ENCODE measurements around the gene RPL32. TPM values are rescaled to one million over a fixed set of nuclear protein-coding genes. Genes with fewer than 3 reads are reported as not detected.

The RPL32 gene
- total RNA-seq, 1 experiment from 2014 or later: 1,853 TPM

DNA sequence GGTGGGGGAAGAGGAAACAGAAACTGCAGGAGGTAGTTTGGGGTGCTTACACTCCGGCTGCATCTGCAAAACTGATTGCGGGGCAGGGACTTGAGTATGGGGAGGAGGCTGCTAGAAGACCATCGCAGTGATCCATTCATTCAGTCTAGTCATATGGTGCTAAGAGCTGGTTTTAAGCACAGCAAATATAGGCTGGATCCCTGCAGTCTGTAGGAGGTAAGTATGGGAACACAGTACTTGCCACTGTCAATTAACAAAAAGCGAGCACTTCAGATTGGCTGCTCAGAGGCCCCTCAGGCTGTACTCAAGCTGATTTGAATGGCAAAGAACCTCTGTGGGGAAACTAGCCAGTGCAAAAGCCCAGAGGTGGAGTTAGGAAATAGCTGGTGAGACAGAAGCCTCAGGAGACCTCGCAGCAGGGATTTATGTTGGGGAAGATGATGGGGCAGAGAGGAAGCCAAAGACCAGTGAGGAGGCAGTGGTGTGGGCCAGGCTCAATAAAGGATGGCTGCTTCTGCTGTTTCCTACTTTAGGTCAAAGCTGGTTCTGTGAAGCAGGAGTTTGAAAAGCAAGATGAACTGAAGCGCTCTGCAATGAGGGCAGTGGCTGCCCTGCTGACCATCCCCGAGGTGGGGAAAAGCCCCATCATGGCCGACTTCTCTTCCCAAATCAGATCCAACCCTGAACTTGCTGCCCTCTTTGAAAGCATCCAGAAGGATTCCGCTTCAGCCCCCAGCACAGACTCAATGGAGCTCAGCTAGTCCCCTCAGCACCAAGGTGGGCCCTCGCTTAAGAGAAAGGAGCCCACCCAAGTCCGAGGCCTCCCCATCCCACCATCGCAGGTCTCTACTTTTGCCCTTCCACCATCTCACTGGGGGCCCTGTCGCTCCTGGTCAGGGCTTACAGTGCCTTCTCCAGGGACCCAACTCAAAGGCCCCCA, 7.9 kb downstream of the RPL32 start:
- Histone ChIP-seq H3K36me3 (ENCODE audit: control insufficient read depth in 1 of 2, insufficient read depth in 2 of 2, low read length in 2 of 2) (peaks cover 51 to 72% of the 10 kb centered on the region in 2 experiments), H3K4me3 (replicated peaks in 1 of 2; ENCODE audit: low read depth in 1 of 2, low read length in 2 of 2) (no peak overlapping the region), H3K4me1 (ENCODE audit: control insufficient read depth in 1 of 2, insufficient read depth in 2 of 2, low read length in 2 of 2) (peaks cover 0 to 20% of the 10 kb centered on the region in 2 experiments; a peak in 1 of 4 replicates), H3K9me3 (ENCODE audit: control insufficient read depth in 1 of 2, insufficient read depth in 1 of 2, low read depth in 1 of 2, low read length in 2 of 2) (no peaks in the 10 kb centered on the region), H3K9ac (ENCODE audit: low read length) (no peak overlapping the region), H2AFZ (ENCODE audit: low read depth, low read length, poor library complexity, severe bottlenecking) (no peak overlapping the region), H4K20me1 (ENCODE audit: insufficient read depth) (peaks cover 57% of the 10 kb centered on the region; the same call in 1 of the 2 replicates), H3K27me3 (ENCODE audit: insufficient read depth, low read length) (no peaks in the 10 kb centered on the region), H3K9me2 (ENCODE audit: insufficient read depth) (no peaks in the 10 kb centered on the region), H3K4me2 (ENCODE audit: low read length) (no peak overlapping the region), H3K79me2 (ENCODE audit: insufficient read depth, low read length) (peaks cover 52% of the 10 kb centered on the region), H3K27ac (ENCODE audit: low read depth, low read length) (no peak overlapping the region)
- RAD21 ChIA-PET (ENCODE audit: low non-redundant PET in 1 of 2, low total read pairs in 2 of 2, uncharacterized antibody in 2 of 2, unreplicated experiment in 2 of 2): no interaction called here
- no peak for DNase-seq (ENCODE audit: low read depth, low spot score)
- CTCF ChIA-PET: interaction anchor here (1.1 to 1.6 kb wide), 3 partner anchors 8 to 21 kb away, joined by 3 to 4 read pairs (median 4); partner anchors contain the start of gene RPL32
- no TSS peak for BruUV-seq (replicated peaks)
- POLR2A ChIA-PET: interaction anchor here (1.4 to 1.5 kb wide), 2 partner anchors 8 to 10 kb away, joined by 3 to 5 read pairs; no protein-coding TSS in a partner anchor
- TF ChIP-seq SIN3A (IDR thresholded peaks at IDR 0.05; ENCODE audit: low read depth) (0 out of 2 replicates have a peak, but pooled peaks have one; percentile 9), ZNF274 (IDR thresholded peaks at IDR 0.05; ENCODE audit: low read depth, low read length) (no peak), POLR2AphosphoS5 (IDR thresholded peaks at IDR 0.05; ENCODE audit: low read depth, low read length) (peak; percentile 48; the same call in 1 of the 2 replicates)
- ATAC-seq: peak; percentile 6; the same call in 1 of the 2 replicates
- intact Hi-C loops (cut with micrococcal nuclease): loop anchor here (5.0 kb wide), 1 partner anchor 126 kb away; no protein-coding TSS in a partner anchor

DNA sequence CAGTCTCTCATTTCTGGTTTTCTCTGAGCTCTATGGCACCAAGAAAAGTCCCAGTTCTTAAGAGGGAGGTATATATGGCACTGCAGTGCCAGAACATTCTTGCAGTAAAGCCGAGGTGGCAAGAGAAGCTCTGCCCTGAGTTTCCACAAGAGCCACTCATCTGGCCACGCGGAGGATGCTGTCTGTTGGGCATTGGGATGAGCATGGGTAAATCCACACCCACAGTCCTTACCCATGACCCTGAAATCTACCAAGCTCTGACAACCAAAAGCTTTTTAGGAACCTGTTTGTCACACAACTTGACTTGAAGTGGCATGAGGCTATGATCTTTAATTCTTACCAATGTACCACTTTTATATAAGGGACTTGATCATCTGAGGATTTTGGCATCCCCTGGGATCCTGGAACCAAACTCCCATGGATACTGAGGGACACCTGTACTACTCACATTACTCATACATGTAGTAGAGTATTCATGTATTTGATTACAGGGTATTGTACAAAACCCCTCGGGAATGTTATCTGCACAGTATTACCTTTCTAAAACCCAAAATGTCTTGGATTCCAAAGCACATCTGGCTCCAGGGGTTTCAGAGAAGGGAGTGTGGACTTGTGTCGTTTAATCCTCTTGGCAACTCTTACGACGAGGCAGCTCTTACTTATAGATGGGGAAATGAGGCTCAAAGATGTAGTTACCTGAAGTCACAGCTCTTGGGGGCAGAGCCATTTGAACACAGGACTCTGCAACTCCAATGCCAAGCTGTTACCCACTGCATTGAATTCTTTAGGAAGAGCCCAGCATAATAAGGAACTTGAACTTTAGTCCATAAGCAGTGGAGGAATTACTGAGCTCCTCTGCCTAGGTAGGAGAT, 8.8 kb downstream of the RPL32 start:
- no peaks in the 10 kb centered on the region for H3K9me2 ChIP-seq (ENCODE audit: insufficient read depth)
- no TSS peak for BruUV-seq (replicated peaks)
- DNase-seq (ENCODE audit: low read depth, low spot score): no peak
- no peak overlapping the region for H3K9ac ChIP-seq (ENCODE audit: low read length)
- H3K4me2 ChIP-seq (ENCODE audit: low read length): no peak overlapping the region
- no peaks in the 10 kb centered on the region for H3K27me3 ChIP-seq (ENCODE audit: insufficient read depth, low read length)
- peak; percentile 6; the same call in 1 of the 2 replicates for ATAC-seq
- peaks cover 43 to 63% of the 10 kb centered on the region in 2 experiments for H3K36me3 ChIP-seq (ENCODE audit: control insufficient read depth in 1 of 2, insufficient read depth in 2 of 2, low read length in 2 of 2)
- H4K20me1 ChIP-seq (ENCODE audit: insufficient read depth): peaks cover 49% of the 10 kb centered on the region; the same call in 1 of the 2 replicates
- TF ChIP-seq JUND (IDR thresholded peaks at IDR 0.05): 0 out of 2 replicates have a peak, but pooled peaks have one; percentile 5
- no peak for TF ChIP-seq SIN3A (IDR thresholded peaks at IDR 0.05; ENCODE audit: low read depth)
- TF ChIP-seq, protein P1, sequence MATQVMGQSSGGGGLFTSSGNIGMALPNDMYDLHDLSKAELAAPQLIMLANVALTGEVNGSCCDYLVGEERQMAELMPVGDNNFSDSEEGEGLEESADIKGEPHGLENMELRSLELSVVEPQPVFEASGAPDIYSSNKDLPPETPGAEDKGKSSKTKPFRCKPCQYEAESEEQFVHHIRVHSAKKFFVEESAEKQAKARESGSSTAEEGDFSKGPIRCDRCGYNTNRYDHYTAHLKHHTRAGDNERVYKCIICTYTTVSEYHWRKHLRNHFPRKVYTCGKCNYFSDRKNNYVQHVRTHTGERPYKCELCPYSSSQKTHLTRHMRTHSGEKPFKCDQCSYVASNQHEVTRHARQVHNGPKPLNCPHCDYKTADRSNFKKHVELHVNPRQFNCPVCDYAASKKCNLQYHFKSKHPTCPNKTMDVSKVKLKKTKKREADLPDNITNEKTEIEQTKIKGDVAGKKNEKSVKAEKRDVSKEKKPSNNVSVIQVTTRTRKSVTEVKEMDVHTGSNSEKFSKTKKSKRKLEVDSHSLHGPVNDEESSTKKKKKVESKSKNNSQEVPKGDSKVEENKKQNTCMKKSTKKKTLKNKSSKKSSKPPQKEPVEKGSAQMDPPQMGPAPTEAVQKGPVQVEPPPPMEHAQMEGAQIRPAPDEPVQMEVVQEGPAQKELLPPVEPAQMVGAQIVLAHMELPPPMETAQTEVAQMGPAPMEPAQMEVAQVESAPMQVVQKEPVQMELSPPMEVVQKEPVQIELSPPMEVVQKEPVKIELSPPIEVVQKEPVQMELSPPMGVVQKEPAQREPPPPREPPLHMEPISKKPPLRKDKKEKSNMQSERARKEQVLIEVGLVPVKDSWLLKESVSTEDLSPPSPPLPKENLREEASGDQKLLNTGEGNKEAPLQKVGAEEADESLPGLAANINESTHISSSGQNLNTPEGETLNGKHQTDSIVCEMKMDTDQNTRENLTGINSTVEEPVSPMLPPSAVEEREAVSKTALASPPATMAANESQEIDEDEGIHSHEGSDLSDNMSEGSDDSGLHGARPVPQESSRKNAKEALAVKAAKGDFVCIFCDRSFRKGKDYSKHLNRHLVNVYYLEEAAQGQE (IDR thresholded peaks at IDR 0.05; ENCODE audit: low read depth): no peak
- peaks cover 43% of the 10 kb centered on the region for H3K79me2 ChIP-seq (ENCODE audit: insufficient read depth, low read length)
- H3K27ac ChIP-seq (ENCODE audit: low read depth, low read length): no peak overlapping the region
- RAD21 ChIA-PET (ENCODE audit: low non-redundant PET in 1 of 2, low total read pairs in 2 of 2, uncharacterized antibody in 2 of 2, unreplicated experiment in 2 of 2): no interaction called here
- POLR2A ChIA-PET: interaction anchor here (1.1 to 3.1 kb wide), 4 partner anchors 9 to 22 kb away, joined by 3 to 13 read pairs (median 4); partner anchors contain the start of gene RPL32
- CTCF ChIA-PET: interaction anchor here (0.6 to 1.6 kb wide), 6 partner anchors 9 to 22 kb away, joined by 3 to 4 read pairs (median 3); partner anchors contain the start of gene RPL32
- peaks cover 0 to 20% of the 10 kb centered on the region in 2 experiments; a peak in 1 of 4 replicates for H3K4me1 ChIP-seq (ENCODE audit: control insufficient read depth in 1 of 2, insufficient read depth in 2 of 2, low read length in 2 of 2)
- no peak overlapping the region for H3K4me3 ChIP-seq (replicated peaks in 1 of 2; ENCODE audit: low read depth in 1 of 2, low read length in 2 of 2)
- no peaks in the 10 kb centered on the region for H3K9me3 ChIP-seq (ENCODE audit: control insufficient read depth in 1 of 2, insufficient read depth in 1 of 2, low read depth in 1 of 2, low read length in 2 of 2)
- intact Hi-C loops (cut with micrococcal nuclease): loop anchor here (5.0 kb wide), 1 partner anchor 125 kb away; no protein-coding TSS in a partner anchor
- H2AFZ ChIP-seq (ENCODE audit: low read depth, low read length, poor library complexity, severe bottlenecking): no peak overlapping the region
